K562 (cell line): ENCODE measurements around the gene CAST. TPM values are rescaled to one million over a fixed set of nuclear protein-coding genes. Genes with fewer than 3 reads are reported as not detected.

Experiments used
- ATAC-seq: fragments of 200-7000 bp; cut with Tn5 transposase; 3 replicates; pipeline ENCODE4 v1.9.1; 2020; ENCODE audit warnings: moderate library complexity
- BruUV-seq: library from RNA; stranded (reverse); fragments of 400-500 nt; replicated peaks from 2 replicates; lab custom pipeline; 2021; lab: Mats Ljungman, UMichigan
- CTCF ChIA-PET: fragments of 300-600 bp; formaldehyde crosslinking; extraction: SDS; loops from one replicate; lab custom pipeline; 2021; ENCODE audit warnings: low intra/inter-chr PET ratio; lab: Yijun Ruan, JAX
- POLR2A ChIA-PET: fragments of 300-600, 350-650 bp; sonication (Branson Sonifier 250); formaldehyde crosslinking; extraction: SDS; loops from one replicate; lab custom pipeline; 2021; ENCODE audit warnings: antibody characterized with exemption, inconsistent platforms; lab: Yijun Ruan, JAX
- DNase-seq, 4 experiments: peaks; one replicate each; pipeline versions ENCODE4 v3.0.0 to v3.0.0-alpha.2; 2011 to 2018; ENCODE audit warnings: low spot score in 3 of 4, mixed read lengths in 3 of 4; ENCODE audit errors: extremely low read depth in 1 of 4
- FAIRE-seq: peaks from 2 replicates; lab custom pipeline; 2011; peaks lifted over from hg19 to GRCh38; lab: Jason Lieb, UNC
- H2AFZ ChIP-seq: 2 replicates; pipeline ENCODE4 v1.6.0; 2011; ENCODE audit warnings: low read depth, low read length, control low read depth, inconsistent platforms
- H3K27ac ChIP-seq: fragments of 200-600 bp; 3 replicates; pipeline ENCODE4 v1.8.0; 2011; ENCODE audit warnings: low read depth, mild to moderate bottlenecking, control low read depth, inconsistent platforms, low read length, moderate library complexity, mixed read lengths; ENCODE audit errors: extremely low read depth
- H3K27me3 ChIP-seq, 2 experiments: fragments of 300-600 bp in 1 of 2; 2 replicates in 1 of 2; 3 replicates in 1 of 2; pipeline versions ENCODE4 v1.6.0 to v1.8.0; 2011; ENCODE audit warnings: inconsistent platforms in 2 of 2, low read length in 2 of 2, mild to moderate bottlenecking in 1 of 2, mixed read lengths in 1 of 2, moderate library complexity in 1 of 2; ENCODE audit not compliant: control insufficient read depth in 2 of 2, insufficient read depth in 2 of 2
- H3K36me3 ChIP-seq: fragments of 300-600 bp; 3 replicates; pipeline ENCODE4 v1.8.0; 2011; ENCODE audit warnings: mild to moderate bottlenecking, low read length, inconsistent platforms; ENCODE audit not compliant: control insufficient read depth, insufficient read depth
- H3K4me1 ChIP-seq, 2 experiments: fragments of 200-600 bp in 1 of 2; replicated peaks in 1 of 2; 2 replicates in 1 of 2; 3 replicates in 1 of 2; pipeline versions ENCODE4 v1.5.1 to v1.8.0; 2011; ENCODE audit warnings: inconsistent platforms in 2 of 2, low read length in 2 of 2, mild to moderate bottlenecking in 1 of 2, mixed read lengths in 1 of 2, moderate library complexity in 1 of 2; ENCODE audit not compliant: control insufficient read depth in 2 of 2, insufficient read depth in 2 of 2
- H3K4me2 ChIP-seq: 2 replicates; pipeline ENCODE4 v1.6.1; 2011; ENCODE audit warnings: low read length, control low read depth, inconsistent platforms, mixed read lengths; ENCODE audit not compliant: insufficient read depth
- H3K4me3 ChIP-seq: fragments of 200-600 bp; sonication (generic), shearing (Covaris generic); 2 replicates; pipeline ENCODE4 v1.5.1; 2016; ENCODE audit warnings: control low read depth, inconsistent platforms
- H3K79me2 ChIP-seq: fragments of 200-600 bp; 3 replicates; pipeline ENCODE4 v1.8.0; 2011; ENCODE audit warnings: low read length, inconsistent platforms; ENCODE audit not compliant: control insufficient read depth, insufficient read depth
- H3K9ac ChIP-seq, 2 experiments: 2 replicates each; pipeline versions ENCODE4 v1.6.0 to v1.6.1; 2011; ENCODE audit warnings: low read depth in 2 of 2, low read length in 2 of 2, control low read depth in 1 of 2, inconsistent platforms in 1 of 2, mild to moderate bottlenecking in 1 of 2, mixed read lengths in 1 of 2; ENCODE audit not compliant: insufficient read depth in 1 of 2
- H3K9me1 ChIP-seq: one replicate; pipeline ENCODE4 v1.6.0; 2011; ENCODE audit warnings: inconsistent platforms, mild to moderate bottlenecking, low read length, moderate library complexity; ENCODE audit not compliant: control insufficient read depth, insufficient read depth
- H3K9me3 ChIP-seq: replicated peaks from 2 replicates; pipeline ENCODE4 v1.5.1; 2011; ENCODE audit warnings: low read depth, low read length, inconsistent platforms; ENCODE audit not compliant: control insufficient read depth, insufficient read depth
- H4K20me1 ChIP-seq: replicated peaks from 2 replicates; pipeline ENCODE4 v1.6.1; 2011; ENCODE audit warnings: low read length, inconsistent platforms, mixed read lengths; ENCODE audit not compliant: control insufficient read depth, insufficient read depth
- CBX3 ChIP-seq, 2 experiments: IDR thresholded peaks; 1 replicate in 1 of 2; 2 replicates in 1 of 2; pipeline ENCODE4 v1.6.1; 2012; ENCODE audit warnings: inconsistent platforms in 2 of 2, low read length in 2 of 2, borderline replicate concordance in 1 of 2, control low read depth in 1 of 2
- CREB1 ChIP-seq, 2 experiments: sonication (generic) in 1 of 2; formaldehyde crosslinking in 1 of 2; IDR thresholded peaks; 2 replicates each; pipeline versions ENCODE4 v1.6.1 to v1.8.0; 2012 to 2022; ENCODE audit warnings: inconsistent platforms in 1 of 2, mild to moderate bottlenecking in 1 of 2, missing genetic modification reagents in 1 of 2, moderate library complexity in 1 of 2
- DMBX1 ChIP-seq: fragments of 250-450 bp; sonication (Bioruptor Pico); IDR thresholded peaks from 2 replicates; pipeline ENCODE4 v1.8.0; 2022; ENCODE audit warnings: inconsistent platforms, mild to moderate bottlenecking, moderate library complexity, borderline replicate concordance
- EHMT2 ChIP-seq: fragments of 450-650 bp; IDR thresholded peaks from 2 replicates; pipeline ENCODE4 v1.6.1; 2018; ENCODE audit warnings: antibody characterized with exemption
- ELF1 ChIP-seq: fragments of 200-800 bp; sonication (Bioruptor generic); IDR thresholded peaks from 2 replicates; pipeline ENCODE4 v1.6.1; 2016; ENCODE audit warnings: missing genetic modification characterization, missing compliant biosample characterization
- MBD2 ChIP-seq: sonication (generic); IDR thresholded peaks from 2 replicates; pipeline ENCODE4 v1.6.1; 2016; ENCODE audit warnings: low read depth, borderline replicate concordance
- MTF1 ChIP-seq: fragments of 250-450 bp; sonication (Bioruptor Pico); IDR thresholded peaks from 2 replicates; pipeline ENCODE4 v1.9.0; 2021; ENCODE audit warnings: moderate library complexity, mild to moderate bottlenecking, inconsistent platforms, borderline replicate concordance
- NFXL1 ChIP-seq: fragments of 450-650 bp; formaldehyde crosslinking; IDR thresholded peaks from 2 replicates; pipeline ENCODE4 v1.4.0; 2021; ENCODE audit warnings: mild to moderate bottlenecking
- POLR2H ChIP-seq: IDR thresholded peaks from 2 replicates; pipeline ENCODE4 v1.6.1; 2016; ENCODE audit warnings: missing genetic modification characterization, low read depth, mild to moderate bottlenecking, control low read depth, missing compliant biosample characterization, moderate library complexity
- RBM17 ChIP-seq: fragments of 200-400 bp; formaldehyde crosslinking; IDR thresholded peaks from 2 replicates; pipeline ENCODE4 v1.6.1; 2017; ENCODE audit warnings: low read depth, mild to moderate bottlenecking, low read length, borderline replicate concordance
- SOX6 ChIP-seq: fragments of 450-650 bp; IDR thresholded peaks from 2 replicates; pipeline ENCODE4 v1.6.1; 2014; ENCODE audit warnings: mild to moderate bottlenecking
- THRAP3 ChIP-seq: fragments of 450-650 bp; IDR thresholded peaks from 2 replicates; pipeline ENCODE4 v1.6.1; 2016; ENCODE audit warnings: mild to moderate bottlenecking, inconsistent platforms, borderline replicate concordance
- TRIM24 ChIP-seq, 2 experiments: fragments of 450-650 bp; IDR thresholded peaks; 2 replicates each; pipeline ENCODE4 v1.6.1; 2016
- ZC3H8 ChIP-seq: fragments of 450-650 bp; IDR thresholded peaks from 2 replicates; pipeline ENCODE4 v1.6.1; 2017
- ZNF12 ChIP-seq: sonication (generic); formaldehyde crosslinking; IDR thresholded peaks from 2 replicates; pipeline ENCODE4 v1.4.0; 2020; ENCODE audit warnings: mild to moderate bottlenecking, missing genetic modification reagents
- WGBS: fragments of 100-300 bp; shearing (Covaris generic); methylation state at CpG from one replicate; pipeline ENCODE4 v1.1.6; 2016; ENCODE audit warnings: low coverage, mixed read lengths; ENCODE audit not compliant: insufficient coverage; ENCODE audit errors: missing lambda C conversion rate; 5-methylcytosine and 5-hydroxymethylcytosine counted together
- in situ Hi-C: fragments of 300-500 bp; cut with MboI; formaldehyde crosslinking; loops from 4 replicates; pipeline ENCODE4 v1.15.0; 2018; ENCODE audit warnings: inconsistent platforms, mixed read lengths
- intact Hi-C: fragments of 100-400 bp; cut with micrococcal nuclease; formaldehyde crosslinking; loops from 2 replicates; pipeline ENCODE4 v1.14.2; 2022
- polyA plus RNA-seq, 8 experiments: library from polyadenylated mRNA; depleted of rRNA in 4 of 8; stranded (reverse) in 5 of 8; unstranded in 3 of 8; fragments of >200 nt; fragmentation: Nextera tagmentation in 2 of 8; fragmentation: Illumina TruSeq in 1 of 8; extraction: Ambion mirVana in 2 of 8; extraction: Trizol in 1 of 8; gene quantifications; 2 replicates each; pipeline versions ENCODE4 v1.2.1 to v1.2.3, GENCODE V29; 2011 to 2014; ENCODE audit warnings: inconsistent platforms in 1 of 8, missing spikeins in 1 of 8
- total RNA-seq, 7 experiments: library from RNA; depleted of rRNA in 6 of 7; stranded (reverse); fragments of >200 nt in 6 of 7; fragmentation: Illumina TruSeq in 2 of 7; extraction: Trizol in 2 of 7; gene quantifications; 2 replicates each; pipeline versions ENCODE4 v1.2.1 to v1.2.3, GENCODE V29; 2011 to 2021; ENCODE audit warnings: low replicate concordance in 1 of 7
- TF ChIP-seq, protein P1 (sequence below): fragments of 250-450 bp; sonication (Bioruptor Pico); IDR thresholded peaks from 2 replicates; pipeline ENCODE4 v1.5.0; 2021
- TF ChIP-seq, protein P2 (sequence below): IDR thresholded peaks from 2 replicates; pipeline ENCODE4 v1.6.1; 2014; ENCODE audit warnings: antibody characterized with exemption
- TF ChIP-seq, protein P3 (sequence below): fragments of 450-650 bp; conservative IDR thresholded peaks from 2 replicates; pipeline ENCODE4 v1.6.1; 2016; ENCODE audit warnings: missing genetic modification characterization, low read depth, mild to moderate bottlenecking, control low read depth, missing compliant biosample characterization

Gene CAST
- total and polyA plus RNA-seq, 9 of the 15 experiments (the other 6 are each of a cell fraction or from before 2014, with no cell fraction given), result 55.5 to 136 (median 86.1) TPM

DNA sequence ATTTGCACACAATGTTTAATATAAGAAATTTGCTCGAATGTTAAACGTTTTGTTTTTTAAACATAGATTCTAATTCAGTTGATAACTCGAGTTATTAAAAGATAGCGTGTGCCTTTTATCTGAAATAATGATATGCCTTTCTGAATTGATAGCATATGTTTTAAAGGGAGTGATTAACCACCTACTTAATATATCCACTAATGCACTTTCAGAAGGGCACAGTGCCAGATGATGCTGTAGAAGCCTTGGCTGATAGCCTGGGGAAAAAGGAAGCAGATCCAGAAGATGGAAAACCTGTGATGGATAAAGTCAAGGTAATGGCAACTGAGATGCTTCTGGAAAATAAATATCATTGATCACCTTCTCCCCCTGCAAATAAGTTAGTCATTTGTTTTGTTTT lies 91.7 kb downstream of the CAST start:
- TF ChIP-seq EHMT2 (no peak), NFXL1 (CRISPR knock-in tag) (no peak), MBD2 (no peak), ELF1 (tag) (no peak), THRAP3 (no peak), MTF1 (CRISPR knock-in tag) (no peak), SOX6 (no peak), DMBX1 (CRISPR knock-in tag) (no peak), CREB1 (IDR thresholded peaks at IDR 0.05) (no peak), CREB1 (CRISPR knock-in tag; IDR thresholded peaks at IDR 0.05) (no peak), CBX3 (IDR thresholded peaks at IDR 0.05; ENCODE audit: borderline replicate concordance in 1 of 2, low read length in 2 of 2) (no peak), ZC3H8 (no peak), ZNF12 (CRISPR knock-in tag) (no peak), POLR2H (tag) (no peak), RBM17 (no peak), TRIM24 (IDR thresholded peaks at IDR 0.05) (no peak)
- TF ChIP-seq, protein P1, sequence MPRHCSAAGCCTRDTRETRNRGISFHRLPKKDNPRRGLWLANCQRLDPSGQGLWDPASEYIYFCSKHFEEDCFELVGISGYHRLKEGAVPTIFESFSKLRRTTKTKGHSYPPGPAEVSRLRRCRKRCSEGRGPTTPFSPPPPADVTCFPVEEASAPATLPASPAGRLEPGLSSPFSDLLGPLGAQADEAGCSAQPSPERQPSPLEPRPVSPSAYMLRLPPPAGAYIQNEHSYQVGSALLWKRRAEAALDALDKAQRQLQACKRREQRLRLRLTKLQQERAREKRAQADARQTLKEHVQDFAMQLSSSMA (CRISPR knock-in tag), result no peak
- TF ChIP-seq, protein P2, sequence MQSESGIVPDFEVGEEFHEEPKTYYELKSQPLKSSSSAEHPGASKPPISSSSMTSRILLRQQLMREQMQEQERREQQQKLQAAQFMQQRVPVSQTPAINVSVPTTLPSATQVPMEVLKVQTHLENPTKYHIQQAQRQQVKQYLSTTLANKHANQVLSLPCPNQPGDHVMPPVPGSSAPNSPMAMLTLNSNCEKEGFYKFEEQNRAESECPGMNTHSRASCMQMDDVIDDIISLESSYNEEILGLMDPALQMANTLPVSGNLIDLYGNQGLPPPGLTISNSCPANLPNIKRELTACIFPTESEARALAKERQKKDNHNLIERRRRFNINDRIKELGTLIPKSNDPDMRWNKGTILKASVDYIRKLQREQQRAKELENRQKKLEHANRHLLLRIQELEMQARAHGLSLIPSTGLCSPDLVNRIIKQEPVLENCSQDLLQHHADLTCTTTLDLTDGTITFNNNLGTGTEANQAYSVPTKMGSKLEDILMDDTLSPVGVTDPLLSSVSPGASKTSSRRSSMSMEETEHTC, result no peak
- TF ChIP-seq, protein P3, sequence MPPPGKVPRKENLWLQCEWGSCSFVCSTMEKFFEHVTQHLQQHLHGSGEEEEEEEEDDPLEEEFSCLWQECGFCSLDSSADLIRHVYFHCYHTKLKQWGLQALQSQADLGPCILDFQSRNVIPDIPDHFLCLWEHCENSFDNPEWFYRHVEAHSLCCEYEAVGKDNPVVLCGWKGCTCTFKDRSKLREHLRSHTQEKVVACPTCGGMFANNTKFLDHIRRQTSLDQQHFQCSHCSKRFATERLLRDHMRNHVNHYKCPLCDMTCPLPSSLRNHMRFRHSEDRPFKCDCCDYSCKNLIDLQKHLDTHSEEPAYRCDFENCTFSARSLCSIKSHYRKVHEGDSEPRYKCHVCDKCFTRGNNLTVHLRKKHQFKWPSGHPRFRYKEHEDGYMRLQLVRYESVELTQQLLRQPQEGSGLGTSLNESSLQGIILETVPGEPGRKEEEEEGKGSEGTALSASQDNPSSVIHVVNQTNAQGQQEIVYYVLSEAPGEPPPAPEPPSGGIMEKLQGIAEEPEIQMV (tag), result no peak
- intact Hi-C loops (loop anchor here (5.0 kb wide), 2 partner anchors 108 to 293 kb away; no protein-coding TSS in a partner anchor), in situ Hi-C loops (no loop called here)
- DNase-seq (no peak), ATAC-seq (no peak), FAIRE-seq (no peak)
- H3K9me1 ChIP-seq, result no peaks in the 10 kb centered on the region
- H3K27ac ChIP-seq, result no peak overlapping the region
- POLR2A ChIA-PET, result no interaction called here
- H3K4me2 ChIP-seq, result no peak overlapping the region
- no peaks in the 10 kb centered on the region for H3K79me2 ChIP-seq
- H3K9ac ChIP-seq, result no peak overlapping the region
- peaks cover 84% of the 10 kb centered on the region for H3K36me3 ChIP-seq
- no peaks in the 10 kb centered on the region for H3K9me3 ChIP-seq
- no peaks in the 10 kb centered on the region for H3K4me1 ChIP-seq
- H2AFZ ChIP-seq, result no peak overlapping the region
- WGBS, result 56% methylated on average over 4 of the region's 4 CpGs
- no peaks in the 10 kb centered on the region for H3K27me3 ChIP-seq
- H4K20me1 ChIP-seq, result no peaks in the 10 kb centered on the region
- H3K4me3 ChIP-seq, result no peak overlapping the region
- no TSS peak for BruUV-seq
- CTCF ChIA-PET, result interaction anchor here (2.8 kb wide), 1 partner anchor 409 kb away, joined by 30 read pairs; no protein-coding TSS in a partner anchor
